Measurements from ENCODE around the gene TMEM181.

DNA sequence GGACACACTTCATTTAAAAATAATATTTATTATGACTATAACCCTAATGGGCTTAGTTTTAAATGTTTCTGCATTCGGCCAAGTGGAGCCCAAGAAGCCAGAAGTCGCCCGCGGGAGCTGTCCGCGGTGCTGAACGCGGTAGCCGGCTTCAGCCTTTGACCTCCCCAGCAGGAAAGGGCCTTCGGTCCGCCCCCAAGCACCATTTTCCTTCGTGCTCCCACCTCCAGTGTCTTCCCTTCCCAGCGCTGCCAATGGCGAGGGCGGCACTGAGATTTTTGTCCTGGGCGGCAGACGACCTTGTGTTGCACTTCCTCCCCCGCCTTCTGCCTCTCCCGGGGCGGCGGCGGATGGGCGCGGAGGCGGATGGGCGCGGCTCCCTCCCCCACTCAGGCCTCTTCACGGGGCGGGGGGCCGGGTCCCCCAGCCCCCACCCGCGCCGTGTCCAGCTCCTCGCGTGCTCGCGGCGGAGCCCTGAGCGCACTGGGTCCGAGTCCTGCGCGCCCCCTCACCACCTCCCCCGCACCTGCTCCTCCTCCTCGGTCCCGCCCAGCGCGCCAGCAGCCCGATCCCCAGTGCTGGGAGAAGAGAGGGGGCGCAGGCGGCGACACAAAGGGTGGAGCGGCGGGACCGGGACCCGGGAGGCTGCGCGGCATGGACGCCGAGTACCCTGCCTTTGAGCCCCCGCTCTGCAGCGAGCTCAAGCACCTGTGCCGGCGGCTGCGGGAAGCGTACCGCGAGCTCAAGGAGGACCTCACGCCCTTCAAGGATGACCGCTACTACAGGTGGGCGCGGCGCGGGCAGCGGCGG lies 23.6 kb upstream of the TMEM181 start:
- TF ChIP-seq, protein P1, sequence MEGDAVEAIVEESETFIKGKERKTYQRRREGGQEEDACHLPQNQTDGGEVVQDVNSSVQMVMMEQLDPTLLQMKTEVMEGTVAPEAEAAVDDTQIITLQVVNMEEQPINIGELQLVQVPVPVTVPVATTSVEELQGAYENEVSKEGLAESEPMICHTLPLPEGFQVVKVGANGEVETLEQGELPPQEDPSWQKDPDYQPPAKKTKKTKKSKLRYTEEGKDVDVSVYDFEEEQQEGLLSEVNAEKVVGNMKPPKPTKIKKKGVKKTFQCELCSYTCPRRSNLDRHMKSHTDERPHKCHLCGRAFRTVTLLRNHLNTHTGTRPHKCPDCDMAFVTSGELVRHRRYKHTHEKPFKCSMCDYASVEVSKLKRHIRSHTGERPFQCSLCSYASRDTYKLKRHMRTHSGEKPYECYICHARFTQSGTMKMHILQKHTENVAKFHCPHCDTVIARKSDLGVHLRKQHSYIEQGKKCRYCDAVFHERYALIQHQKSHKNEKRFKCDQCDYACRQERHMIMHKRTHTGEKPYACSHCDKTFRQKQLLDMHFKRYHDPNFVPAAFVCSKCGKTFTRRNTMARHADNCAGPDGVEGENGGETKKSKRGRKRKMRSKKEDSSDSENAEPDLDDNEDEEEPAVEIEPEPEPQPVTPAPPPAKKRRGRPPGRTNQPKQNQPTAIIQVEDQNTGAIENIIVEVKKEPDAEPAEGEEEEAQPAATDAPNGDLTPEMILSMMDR (IDR thresholded peaks at IDR 0.05) = no peak
- no peak for TF ChIP-seq POLR2AphosphoS5 (IDR thresholded peaks at IDR 0.05; ENCODE audit: insufficient read depth in 1 of 2, low read depth in 1 of 2)

Data from vagina (tissue), 2 donors.